GM12864 (cell line): ENCODE data around the gene SPIB.

Experiments
- DNase-seq: peaks from one replicate; pipeline ENCODE4 v3.0.0-alpha.2; 2011; ENCODE audit warnings: low read depth
- H3K4me3 ChIP-seq: 2 replicates; pipeline ENCODE4 v1.5.1; 2011; ENCODE audit warnings: mild to moderate bottlenecking, low read depth, low read length, control low read depth
- TF ChIP-seq, protein P1 (sequence below): IDR thresholded peaks from 2 replicates; pipeline ENCODE4 v1.5.1; 2011; ENCODE audit warnings: low read depth, mild to moderate bottlenecking, moderate library complexity, low read length, control low read depth, inconsistent platforms; ENCODE audit errors: missing control alignments

Gene SPIB

DNA sequence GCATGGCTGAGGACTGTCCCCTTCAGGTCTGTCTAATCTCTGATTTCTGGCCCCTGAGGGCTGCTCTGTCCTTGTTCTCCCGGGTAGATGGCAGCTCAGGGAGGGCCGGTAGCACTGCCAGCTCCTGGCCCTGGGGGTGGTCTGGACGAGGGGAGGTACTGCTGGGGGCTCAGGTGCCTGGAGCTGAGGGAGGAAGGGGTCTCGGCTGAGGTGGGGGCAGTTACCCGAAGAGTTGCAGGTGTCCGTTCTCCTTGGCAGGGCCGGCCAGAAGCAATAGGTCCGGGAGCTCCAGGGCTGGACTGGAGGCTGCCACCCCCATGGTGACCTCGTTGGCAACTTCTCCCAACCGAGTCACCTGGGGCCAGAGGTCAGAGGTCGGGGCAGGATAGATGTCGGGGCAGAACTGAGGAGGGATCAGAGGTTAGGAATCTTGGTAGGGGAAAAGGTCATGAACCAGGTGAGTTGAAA, 56.4 kb downstream of the SPIB start:
- no peak overlapping the region for H3K4me3 ChIP-seq
- DNase-seq = no peak
- TF ChIP-seq, protein P1, sequence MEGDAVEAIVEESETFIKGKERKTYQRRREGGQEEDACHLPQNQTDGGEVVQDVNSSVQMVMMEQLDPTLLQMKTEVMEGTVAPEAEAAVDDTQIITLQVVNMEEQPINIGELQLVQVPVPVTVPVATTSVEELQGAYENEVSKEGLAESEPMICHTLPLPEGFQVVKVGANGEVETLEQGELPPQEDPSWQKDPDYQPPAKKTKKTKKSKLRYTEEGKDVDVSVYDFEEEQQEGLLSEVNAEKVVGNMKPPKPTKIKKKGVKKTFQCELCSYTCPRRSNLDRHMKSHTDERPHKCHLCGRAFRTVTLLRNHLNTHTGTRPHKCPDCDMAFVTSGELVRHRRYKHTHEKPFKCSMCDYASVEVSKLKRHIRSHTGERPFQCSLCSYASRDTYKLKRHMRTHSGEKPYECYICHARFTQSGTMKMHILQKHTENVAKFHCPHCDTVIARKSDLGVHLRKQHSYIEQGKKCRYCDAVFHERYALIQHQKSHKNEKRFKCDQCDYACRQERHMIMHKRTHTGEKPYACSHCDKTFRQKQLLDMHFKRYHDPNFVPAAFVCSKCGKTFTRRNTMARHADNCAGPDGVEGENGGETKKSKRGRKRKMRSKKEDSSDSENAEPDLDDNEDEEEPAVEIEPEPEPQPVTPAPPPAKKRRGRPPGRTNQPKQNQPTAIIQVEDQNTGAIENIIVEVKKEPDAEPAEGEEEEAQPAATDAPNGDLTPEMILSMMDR = no peak

DNA sequence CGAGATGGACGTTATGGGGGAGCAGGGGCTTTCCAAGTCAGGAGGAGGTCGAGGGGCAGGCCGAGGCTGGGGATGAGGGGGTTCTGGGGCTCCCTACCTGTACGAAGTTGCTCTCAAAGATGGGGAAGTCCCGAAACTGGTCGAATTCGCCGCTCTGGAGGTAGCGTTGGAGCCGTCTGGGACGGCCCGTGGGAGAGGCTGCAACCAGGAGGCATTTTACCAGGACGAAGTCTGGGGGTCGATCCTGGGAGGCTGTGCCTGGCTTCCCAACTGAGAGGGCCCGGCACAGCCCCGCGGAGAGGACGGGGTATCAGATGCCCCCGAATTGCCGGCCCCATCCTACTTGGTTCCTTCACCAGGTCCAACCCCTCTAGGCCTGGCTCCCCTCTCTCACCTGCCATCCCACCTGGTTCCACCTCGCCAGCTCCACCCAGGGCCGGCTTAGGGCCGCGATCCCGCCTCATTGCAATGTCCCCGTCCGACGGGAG, 57.0 kb downstream of the SPIB start:
- DNase-seq = no peak
- H3K4me3 ChIP-seq = no peak overlapping the region
- TF ChIP-seq, protein P1 = no peak

DNA sequence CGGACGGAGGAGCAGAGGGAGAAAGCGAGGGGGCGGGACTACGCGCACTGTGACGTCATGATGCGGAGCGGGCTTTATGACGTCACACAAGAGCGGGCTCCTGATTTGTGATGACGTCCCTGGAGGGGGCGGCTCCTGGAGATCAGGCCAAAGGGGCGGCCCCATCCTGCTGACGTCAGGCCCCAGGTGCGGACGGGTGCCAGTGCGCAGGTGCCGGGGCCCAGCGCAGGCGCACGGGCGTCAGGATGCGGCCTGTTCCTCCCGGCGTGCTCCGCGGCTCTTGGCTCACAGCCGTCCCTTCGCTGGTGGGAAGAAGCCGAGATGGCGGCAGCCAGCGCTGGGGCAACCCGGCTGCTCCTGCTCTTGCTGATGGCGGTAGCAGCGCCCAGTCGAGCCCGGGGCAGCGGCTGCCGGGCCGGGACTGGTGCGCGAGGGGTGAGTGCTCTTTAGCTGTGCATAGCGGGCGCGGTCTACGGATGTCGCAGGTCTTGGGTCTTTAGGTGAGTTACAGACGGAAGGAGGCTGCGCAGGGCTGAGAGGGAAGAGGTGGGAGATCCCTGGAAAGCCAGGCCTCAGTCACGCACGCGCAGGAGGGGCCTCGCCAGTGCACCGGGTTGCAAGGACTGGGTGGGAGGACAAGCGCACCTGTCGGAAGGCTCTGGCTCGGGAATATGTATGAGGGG, 57.6 kb downstream of the SPIB start, which contains the start of the genes EMC10 and GARIN5A:
TSS of gene EMC10 (plus strand) at position 284 of the 683 bp plus-strand sequence. CDS start at position 322, 38 bp downstream.
TSS of gene GARIN5A (minus strand) at position 625 of the 683 bp plus-strand sequence. CDS start at position 165, 460 bp downstream.
- H3K4me3 ChIP-seq = peak within 1 kb of the TSS; percentile 77
- peak; percentile 82 for DNase-seq
- TF ChIP-seq, protein P1 = no peak

DNA sequence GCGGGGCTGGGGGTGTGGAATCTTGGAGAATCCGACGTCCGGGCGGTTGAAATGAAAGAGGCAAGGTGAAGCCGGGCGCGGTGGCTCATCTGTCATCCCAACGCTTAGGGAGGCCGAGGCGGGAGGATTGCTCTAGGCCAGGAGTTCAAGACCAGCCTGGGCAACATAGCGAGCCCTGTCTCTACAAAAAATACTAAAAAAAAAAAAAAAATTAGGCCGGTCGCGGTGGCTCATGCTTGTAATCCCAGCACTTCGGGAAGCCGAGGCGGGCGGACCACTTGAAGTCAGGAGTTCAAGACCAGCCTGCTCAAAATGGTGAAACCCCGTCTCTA, 58.1 kb downstream of the SPIB start:
- peak overlapping the region; percentile 77 for H3K4me3 ChIP-seq
- TF ChIP-seq, protein P1 = no peak
- DNase-seq = no peak

DNA sequence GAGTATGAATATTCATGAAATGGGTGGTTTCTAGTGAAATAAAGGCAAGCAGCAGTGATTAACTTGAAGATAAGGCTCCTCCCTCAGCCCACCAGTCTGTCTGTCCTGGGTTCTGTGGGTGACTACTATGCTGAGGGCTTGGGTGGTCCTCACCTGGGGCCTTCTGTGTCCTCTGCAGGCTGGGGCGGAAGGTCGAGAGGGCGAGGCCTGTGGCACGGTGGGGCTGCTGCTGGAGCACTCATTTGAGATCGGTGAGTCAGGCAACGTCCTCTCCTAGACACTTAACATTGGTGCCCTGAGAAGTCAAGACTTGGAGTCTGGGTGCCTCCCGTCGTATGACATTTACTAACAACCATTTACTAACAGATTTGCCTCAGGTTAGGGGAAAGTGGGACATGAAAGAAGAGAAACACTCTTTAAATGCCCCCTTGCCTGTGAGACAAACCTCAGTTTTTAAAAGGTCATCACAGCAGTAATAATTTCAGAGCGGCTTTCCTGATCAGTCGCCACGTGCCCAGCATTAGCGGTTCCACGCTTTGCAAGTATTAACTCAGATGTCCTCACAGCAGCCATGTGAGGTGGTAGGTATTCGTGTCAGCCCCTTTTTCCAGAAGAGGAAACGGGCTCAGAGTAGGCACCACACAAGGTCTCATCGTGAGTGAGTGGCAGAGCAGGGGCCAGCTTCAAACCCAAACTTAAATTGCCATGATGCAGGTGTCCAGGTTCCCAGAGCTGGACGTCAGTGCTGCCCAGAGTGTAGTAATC, 59.2 kb downstream of the SPIB start:
- H3K4me3 ChIP-seq = peak overlapping the region; percentile 77
- DNase-seq = no peak
- TF ChIP-seq, protein P1 = no peak

DNA sequence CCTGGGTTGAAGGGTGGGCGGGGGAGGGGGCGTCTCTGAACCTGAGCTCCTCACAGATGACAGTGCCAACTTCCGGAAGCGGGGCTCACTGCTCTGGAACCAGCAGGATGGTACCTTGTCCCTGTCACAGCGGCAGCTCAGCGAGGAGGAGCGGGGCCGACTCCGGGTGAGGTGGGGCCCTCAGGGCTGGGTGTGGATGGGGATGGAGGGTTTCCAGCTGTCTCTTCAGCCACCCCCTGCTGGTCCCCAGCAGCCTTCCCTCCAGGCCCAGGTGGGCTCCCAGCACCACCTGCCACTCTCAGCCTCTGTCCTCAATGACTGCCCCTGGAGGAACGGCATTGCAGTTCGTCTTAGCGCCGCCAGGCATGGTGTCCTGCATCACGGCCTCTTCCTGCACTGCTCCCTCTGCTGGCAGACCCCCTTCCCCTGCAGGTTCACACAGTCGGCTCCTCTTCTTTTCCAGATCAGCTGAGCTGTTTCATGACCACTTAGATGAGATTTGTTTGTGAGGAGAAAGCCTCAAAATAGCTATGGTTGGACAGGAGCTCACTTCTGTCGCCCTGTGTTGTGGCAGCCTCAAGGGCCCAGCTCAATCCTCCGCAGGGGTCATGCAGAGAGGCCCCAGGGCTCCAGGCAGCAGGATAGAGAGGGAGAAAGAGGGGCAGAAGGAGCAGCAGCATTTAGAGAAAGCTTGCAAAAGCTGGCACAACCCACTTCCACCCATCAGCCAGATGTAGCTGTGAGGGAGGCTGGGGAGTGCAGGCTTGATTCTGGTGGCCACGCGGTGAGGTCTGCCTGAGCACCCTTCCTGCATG, 60.4 kb downstream of the SPIB start:
- H3K4me3 ChIP-seq = no peak overlapping the region
- TF ChIP-seq, protein P1 = peak; percentile 49
- DNase-seq = no peak
